Measurements from ENCODE around the gene HS6ST2.

GRCh38 chrX:132954323-132954722, 4.1 kb downstream of the HS6ST2 start:
- TF ChIP-seq CTCF (IDR thresholded peaks at IDR 0.05; ENCODE audit: low read length) (no peak), EZH2 (IDR thresholded peaks at IDR 0.05; ENCODE audit: borderline replicate concordance, low read length) (no peak)
